Limb (tissue), 2 donors: ENCODE measurements around the gene OVCH1.
"Not testable (repeated sequence)": the region's sequence is repeated elsewhere in the genome, so short reads cannot be mapped to it uniquely, and the experiment has no call there.

ENCODE experiments used
- DNase-seq, 2 donors: peaks; one replicate each; pipeline ENCODE4 v3.0.0-alpha.2; 2016; ENCODE audit errors: extremely low spot score in 2 of 2

The OVCH1 gene

DNA sequence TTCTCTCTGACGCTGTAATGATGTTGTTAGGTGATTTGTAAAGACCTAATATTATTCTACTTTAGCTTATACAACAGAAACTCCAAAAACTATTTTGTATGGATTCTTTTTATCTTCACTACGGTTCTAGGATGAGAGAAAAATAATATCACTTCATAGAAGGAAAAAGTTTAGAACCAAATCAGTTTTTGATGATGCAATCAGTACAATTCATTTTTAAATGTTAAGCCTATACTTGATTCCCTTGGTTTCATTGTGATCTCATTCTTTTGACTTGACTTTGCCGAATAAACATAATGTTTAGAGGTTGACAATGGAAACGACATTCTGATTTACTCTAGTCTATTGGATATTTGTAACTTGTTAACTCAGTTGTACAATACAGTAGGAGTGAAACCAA lies 91.9 kb downstream of the OVCH1 start:
- DNase-seq, result no peak

DNA sequence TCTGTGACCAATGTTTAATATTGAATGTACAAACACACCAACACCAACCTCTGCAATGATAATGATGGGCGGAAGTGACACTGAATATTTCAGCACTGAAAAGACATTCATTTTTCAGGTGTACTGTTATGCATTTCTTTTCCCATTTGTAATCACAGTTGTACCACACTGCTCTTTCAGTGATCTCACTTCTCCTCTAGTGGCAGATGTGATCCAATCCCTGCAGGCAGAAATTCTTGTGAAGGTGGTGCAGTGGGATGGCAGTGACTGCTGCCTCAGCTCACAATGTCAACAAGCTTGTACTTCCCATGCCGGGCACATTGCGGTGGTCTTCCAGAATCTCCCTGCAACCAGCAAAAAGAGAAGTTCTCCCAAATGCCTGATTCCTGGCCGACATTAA lies 93.5 kb downstream of the OVCH1 start:
- no peak for DNase-seq

DNA sequence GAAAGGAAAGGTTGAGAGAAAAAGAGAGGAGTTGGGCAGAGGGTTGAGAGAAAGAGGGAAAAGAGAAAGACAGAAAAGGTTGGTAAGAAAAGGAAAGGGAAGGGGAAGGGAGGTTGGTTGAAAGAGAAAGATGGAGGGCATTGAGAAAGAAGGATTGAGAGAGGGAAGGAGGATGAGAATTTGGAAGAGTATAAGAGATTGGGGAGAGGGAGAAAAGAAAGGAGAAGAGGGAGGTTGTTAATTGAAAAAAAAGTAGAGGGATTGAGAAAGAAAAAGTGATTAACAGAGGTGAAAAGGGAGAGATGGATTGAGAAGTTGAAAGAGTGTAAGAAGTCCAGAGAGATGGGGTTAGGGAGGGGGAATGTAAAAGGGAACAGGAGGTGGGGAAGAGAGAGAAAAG lies 95.0 kb downstream of the OVCH1 start:
- DNase-seq, result no peak

DNA sequence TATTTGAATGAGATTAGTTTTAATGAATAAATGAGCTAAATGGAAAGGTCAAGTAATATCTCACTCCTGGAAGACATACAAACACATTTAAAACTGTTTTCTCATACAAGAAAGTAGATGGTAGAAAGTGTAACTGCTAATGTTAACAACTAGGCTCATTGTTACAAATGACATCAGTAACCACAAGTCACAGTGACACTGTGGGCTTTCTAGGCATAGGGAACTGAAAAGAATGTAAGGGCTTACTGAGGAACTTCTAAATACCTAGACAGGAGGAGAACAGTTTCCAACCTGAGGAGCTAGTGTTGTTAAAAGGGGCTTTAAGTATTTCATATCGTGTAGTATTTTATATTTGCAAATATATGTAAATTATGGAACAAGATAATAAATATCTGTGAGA lies 99.0 kb downstream of the OVCH1 start:
- no peak for DNase-seq

DNA sequence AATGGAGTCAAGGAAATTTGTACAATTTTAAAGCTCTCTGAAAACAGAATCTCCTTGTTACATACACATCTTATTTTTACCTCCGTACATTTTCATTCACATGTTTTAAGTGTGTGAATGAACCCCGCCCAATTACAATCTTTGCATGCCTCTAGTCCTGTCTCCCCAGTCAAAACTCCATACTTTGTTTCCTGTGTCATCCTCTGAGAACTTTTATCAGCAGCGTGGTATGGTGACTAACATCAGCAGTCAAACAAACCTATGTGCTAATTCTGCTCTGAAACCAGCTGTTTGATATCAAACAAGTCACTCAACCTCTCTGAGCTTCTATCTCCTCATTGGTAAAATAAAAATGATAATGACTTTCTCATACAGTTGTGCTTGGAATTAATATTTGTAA lies 100.7 kb downstream of the OVCH1 start:
- DNase-seq, result no peak

DNA sequence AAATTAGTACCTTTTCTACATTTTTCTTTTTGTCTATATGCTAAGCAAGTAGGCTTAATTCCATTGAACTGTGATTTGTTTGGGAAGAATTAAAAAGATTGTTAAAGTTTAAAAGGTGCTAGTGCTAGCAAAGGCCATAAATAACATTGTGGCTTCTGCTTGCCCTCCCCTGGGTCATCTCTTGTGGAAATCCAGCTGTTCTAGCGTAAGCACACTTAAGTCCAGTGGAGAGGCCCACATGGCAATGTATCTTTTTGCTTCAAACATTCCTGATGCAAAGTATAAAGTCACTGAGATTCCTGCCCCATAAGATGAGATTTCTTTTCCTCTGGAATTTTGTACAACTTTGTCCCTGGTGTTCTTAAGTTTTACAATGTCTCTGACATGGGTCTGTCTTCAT lies 102.1 kb downstream of the OVCH1 start:
- DNase-seq, result no peak

DNA sequence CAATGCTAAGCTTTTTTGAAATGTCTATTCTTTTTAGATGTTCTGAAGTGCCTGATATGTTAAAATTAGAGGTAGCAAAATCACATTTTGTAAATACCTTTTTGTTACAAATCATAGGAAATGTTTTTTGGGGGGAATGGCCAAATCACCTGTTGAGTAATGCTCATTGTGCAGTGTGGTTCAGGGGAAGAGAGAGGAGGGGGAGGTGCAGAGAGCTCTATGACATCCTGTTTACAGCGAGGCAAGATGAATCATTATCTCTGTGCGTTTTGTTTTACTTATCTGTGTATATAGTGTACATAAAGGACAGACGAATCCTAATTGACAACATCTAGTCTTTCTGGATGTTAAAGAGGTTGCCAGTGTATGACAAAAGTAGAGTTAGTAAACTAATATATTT lies 107.1 kb downstream of the OVCH1 start:
- DNase-seq, result not testable (repeated sequence)

DNA sequence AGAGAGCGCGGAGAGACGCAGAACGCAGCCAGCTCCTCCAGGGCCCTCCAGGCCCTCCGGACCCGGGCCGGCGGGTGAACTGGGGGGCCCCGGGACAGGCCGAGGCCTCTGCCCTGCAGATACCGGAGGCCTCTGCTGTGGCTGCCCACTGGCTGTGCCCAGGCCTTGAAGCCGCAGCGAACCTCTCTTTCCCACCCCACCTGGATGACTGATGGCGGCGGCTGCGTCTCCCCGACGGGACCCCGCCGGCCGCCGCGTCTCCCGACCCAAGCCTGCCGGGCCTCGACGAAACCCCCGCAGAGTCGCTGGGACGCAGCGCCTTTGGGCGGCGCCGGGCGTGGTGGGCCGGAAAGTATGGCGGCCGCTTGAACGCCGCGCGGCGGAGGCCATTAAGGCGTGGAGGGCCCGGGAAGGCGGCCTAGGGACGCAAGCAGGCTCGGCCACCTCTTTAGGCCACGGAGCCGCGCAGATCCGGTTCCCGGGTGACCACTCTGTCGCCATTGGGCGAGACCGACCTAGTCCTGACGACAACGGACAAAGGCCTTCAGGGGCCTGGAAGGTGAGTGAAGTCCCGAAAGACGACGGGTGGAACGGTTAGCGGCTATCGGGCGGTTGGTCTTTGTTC lies 108.1 kb downstream of the OVCH1 start:
- no peak for DNase-seq

DNA sequence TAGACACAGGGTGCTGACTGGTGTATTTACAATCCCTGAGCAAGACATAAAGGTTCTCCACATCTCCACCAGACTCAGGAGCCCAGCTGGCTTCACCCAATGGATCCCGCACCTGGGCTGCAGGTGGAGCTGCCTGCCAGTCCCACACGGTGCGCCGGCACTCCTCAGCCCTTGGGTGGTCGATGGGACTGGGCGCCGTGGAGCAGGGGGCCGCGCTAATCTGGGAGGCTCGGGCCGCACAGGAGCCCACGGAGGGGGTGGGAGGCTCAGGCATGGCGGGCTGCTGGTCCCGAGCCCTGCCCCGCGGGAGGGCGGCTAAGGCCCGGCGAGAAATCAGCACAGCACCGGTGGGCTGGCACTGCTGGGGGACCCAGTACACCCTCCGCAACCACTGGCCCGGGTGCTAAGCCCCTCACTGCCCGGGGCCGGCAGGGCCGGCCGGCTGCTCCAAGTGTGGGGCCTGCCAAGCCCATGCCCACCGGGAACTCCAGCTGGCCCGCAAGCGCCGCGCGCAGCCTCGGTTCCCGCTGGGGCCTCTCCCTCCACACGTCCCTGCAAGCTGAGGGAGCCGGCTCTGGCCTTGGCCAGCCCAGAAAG lies 111.3 kb downstream of the OVCH1 start:
- DNase-seq, result not testable (repeated sequence)

DNA sequence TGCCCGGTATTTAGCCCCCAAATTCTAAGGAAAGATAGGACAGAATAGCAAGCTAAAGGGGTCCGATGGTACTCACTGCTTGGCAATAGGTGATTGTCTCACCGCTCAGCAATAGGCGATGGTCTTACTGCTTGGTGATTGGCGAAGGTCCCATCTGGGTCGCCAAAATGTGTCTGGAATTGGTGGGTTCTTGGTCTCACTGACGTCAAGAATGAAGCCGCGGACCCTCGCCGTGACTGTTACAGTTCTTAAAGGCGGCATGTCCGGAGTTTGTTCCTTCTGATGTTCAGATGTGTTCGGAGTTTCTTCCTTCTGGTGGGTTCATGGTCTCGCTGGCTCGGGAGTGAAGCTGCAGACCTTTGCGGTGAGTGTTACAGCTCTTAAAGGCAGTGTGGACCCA lies 112.3 kb downstream of the OVCH1 start:
- not testable (repeated sequence) for DNase-seq

DNA sequence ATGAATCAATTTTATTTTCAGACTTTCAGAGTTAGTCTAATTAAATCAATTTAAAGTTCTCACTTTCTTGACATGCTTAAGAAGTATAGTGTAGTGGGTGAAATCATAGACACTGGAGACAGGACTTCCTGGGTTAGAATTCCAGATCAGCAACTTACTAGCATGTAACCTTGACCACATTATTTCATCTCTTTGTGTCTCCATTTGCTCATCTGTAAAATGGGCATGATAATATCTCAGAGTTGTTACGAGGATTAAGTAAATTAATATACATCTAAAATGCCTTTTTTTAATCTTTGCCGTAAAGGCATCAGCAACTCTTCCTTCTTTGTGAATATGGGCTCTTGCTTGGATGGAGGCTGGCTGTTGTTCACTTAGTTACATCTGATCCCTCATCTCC lies 115.2 kb downstream of the OVCH1 start:
- DNase-seq, result no peak

DNA sequence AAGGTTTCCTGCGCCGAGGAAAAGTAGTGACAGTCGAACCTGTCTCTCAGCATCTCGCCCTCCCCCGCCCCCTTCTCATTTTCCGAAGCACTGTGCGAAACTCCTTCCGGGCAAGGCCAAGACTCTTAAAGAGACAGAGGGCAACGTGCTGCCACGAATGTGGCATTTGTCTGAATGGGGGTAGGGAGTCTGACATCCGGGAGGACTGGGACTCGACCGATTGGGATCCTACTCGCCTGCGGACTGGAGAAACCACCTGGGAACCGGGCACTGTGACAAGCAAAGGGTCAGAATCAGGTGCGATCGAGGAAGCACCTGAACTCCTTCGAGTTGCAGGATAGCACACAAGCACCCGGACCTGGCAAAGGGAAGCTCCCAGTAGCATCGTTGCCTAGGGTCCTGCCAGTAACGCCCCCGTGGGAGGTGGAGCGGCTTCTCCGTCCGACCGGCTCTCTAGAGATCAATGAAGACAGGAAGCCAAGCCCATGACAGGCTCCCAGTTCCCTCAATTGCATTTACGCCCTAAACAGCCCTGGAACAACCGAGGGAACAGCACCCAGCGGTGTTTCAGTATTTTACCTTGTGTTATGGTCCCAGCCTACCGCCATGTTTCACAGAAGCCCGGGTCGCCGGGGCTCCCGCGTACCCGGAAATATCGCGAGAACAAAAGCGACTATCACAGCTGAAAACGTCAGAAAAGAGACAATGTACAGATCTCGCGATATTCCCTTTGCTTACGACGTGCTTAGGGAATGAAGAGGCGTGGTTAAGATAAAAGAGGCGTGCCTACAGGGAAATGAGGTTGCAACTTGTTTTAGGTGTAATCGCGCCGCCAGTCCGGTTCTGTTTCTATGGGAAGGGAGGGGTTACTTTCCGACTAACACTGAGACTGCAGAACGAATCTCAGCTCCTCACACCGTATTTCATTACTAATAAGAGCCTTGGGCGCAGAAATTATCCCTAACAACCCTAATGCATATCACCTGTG lies 116.7 kb downstream of the OVCH1 start, which contains the start of gene ERGIC2:
TSS of gene ERGIC2 (minus strand) at position 637 of the 988 bp plus-strand sequence. CDS start 9,539 bp downstream, outside the sequence.
- peak; percentile 93 to 99 for DNase-seq
